Fibroblast of lung (primary cell): Measurements from ENCODE around the gene SPON2. TPM values are rescaled to one million over a fixed set of nuclear protein-coding genes. Genes with fewer than 3 reads are reported as not detected.

ENCODE experiments used
- DNase-seq, 2 donors: peaks; one replicate each; pipeline versions ENCODE4 v3.0.0 to v3.0.0-alpha.2; 2010; ENCODE audit warnings: low read depth in 2 of 2
- H2AFZ ChIP-seq: 2 replicates; pipeline ENCODE4 v1.5.1; 2012; ENCODE audit warnings: low read length, control low read depth, inconsistent platforms
- H3K27ac ChIP-seq: 2 replicates; pipeline ENCODE4 v1.5.1; 2011; ENCODE audit warnings: low read length, control low read depth; ENCODE audit not compliant: insufficient read depth
- H3K27me3 ChIP-seq: 2 replicates; pipeline ENCODE4 v1.5.1; 2011; ENCODE audit warnings: mild to moderate bottlenecking, low read length; ENCODE audit not compliant: control insufficient read depth, insufficient read depth
- H3K36me3 ChIP-seq: 2 replicates; pipeline ENCODE4 v1.5.1; 2011; ENCODE audit warnings: low read length; ENCODE audit not compliant: control insufficient read depth, insufficient read depth
- H3K4me1 ChIP-seq: 2 replicates; pipeline ENCODE4 v1.5.1; 2011; ENCODE audit warnings: low read length; ENCODE audit not compliant: control insufficient read depth, insufficient read depth; ENCODE audit errors: extremely low read depth
- H3K4me2 ChIP-seq: 2 replicates; pipeline ENCODE4 v1.5.1; 2011; ENCODE audit warnings: low read length, control low read depth; ENCODE audit not compliant: insufficient read depth; ENCODE audit errors: extremely low read depth
- H3K4me3 ChIP-seq, 4 experiments: fragments of 200-600 bp in 1 of 4; sonication (generic) in 1 of 4; replicated peaks in 1 of 4; 2 replicates each; pipeline ENCODE4 v1.5.1; 2011 to 2016; ENCODE audit warnings: low read length in 4 of 4, low read depth in 3 of 4, mild to moderate bottlenecking in 3 of 4, control low read depth in 2 of 4, inconsistent platforms in 1 of 4, mixed read lengths in 1 of 4; ENCODE audit not compliant: insufficient read depth in 1 of 4; ENCODE audit errors: control extremely low read depth in 1 of 4
- H3K79me2 ChIP-seq: 2 replicates; pipeline ENCODE4 v1.5.1; 2012; ENCODE audit warnings: mild to moderate bottlenecking, low read length, inconsistent platforms; ENCODE audit not compliant: control insufficient read depth, insufficient read depth
- H3K9ac ChIP-seq: 2 replicates; pipeline ENCODE4 v1.5.1; 2011; ENCODE audit warnings: mild to moderate bottlenecking, low read length, control low read depth; ENCODE audit not compliant: insufficient read depth
- H3K9me3 ChIP-seq: 2 replicates; pipeline ENCODE4 v1.5.1; 2012; ENCODE audit warnings: low read depth, low read length; ENCODE audit not compliant: control insufficient read depth, insufficient read depth
- H4K20me1 ChIP-seq: 2 replicates; pipeline ENCODE4 v1.5.1; 2011; ENCODE audit warnings: low read length; ENCODE audit not compliant: control insufficient read depth, insufficient read depth; ENCODE audit errors: extremely low read depth
- CTCF ChIP-seq, 2 donors: IDR thresholded peaks in 1 of 2; conservative IDR thresholded peaks in 1 of 2; 1 replicate in 1 of 2; 2 replicates in 1 of 2; pipeline ENCODE4 v1.5.1; 2011 to 2012; ENCODE audit warnings: low read length in 2 of 2, control low read depth in 1 of 2, inconsistent platforms in 1 of 2, low read depth in 1 of 2, mild to moderate bottlenecking in 1 of 2
- EZH2 ChIP-seq: IDR thresholded peaks from 2 replicates; pipeline ENCODE4 v1.5.1; 2012; ENCODE audit warnings: low read length, control low read depth, mild to moderate bottlenecking; ENCODE audit errors: missing control alignments
- polyA plus RNA-seq, 2 donors: library from polyadenylated mRNA; depleted of rRNA in 1 of 2; stranded (reverse) in 1 of 2; unstranded in 1 of 2; fragments of >200 nt; gene quantifications; 2 replicates each; pipeline ENCODE4 v1.2.1, GENCODE V29; 2011 to 2012; ENCODE audit warnings: missing spikeins in 1 of 2
- total RNA-seq: library from RNA; depleted of rRNA; stranded (reverse); fragments of >200 nt; gene quantifications from 2 replicates; pipeline ENCODE4 v1.2.1, GENCODE V29; 2014

SPON2 gene
- total and polyA plus RNA-seq, 2 donors (not counting 1 experiment from before 2014, with no cell fraction given) = 179 to 367 TPM

GRCh38 chr4:1208266-1208961, 36.0 kb upstream of the SPON2 start:
- Histone ChIP-seq H3K4me1 (peaks cover 36% of the 10 kb centered on the region), H3K4me3 (peak overlapping the region in 1 of 4 experiments; percentile 7)

GRCh38 chr4:1207603-1208265, 35.4 kb upstream of the SPON2 start:
- peak; percentile 73 to 95 for DNase-seq
- no peaks in the 10 kb centered on the region for H3K9me3 ChIP-seq
- peak overlapping the region; percentile 26 for H3K9ac ChIP-seq
- TF ChIP-seq CTCF (conservative IDR thresholded peaks at IDR 0.05 in 1 of 2, IDR thresholded peaks at IDR 0.05 in 1 of 2; ENCODE audit: low read depth in 1 of 2, low read length in 2 of 2) = no peak
- no peak for TF ChIP-seq EZH2
- no peak overlapping the region for H2AFZ ChIP-seq
- H3K27me3 ChIP-seq = no peaks in the 10 kb centered on the region
- H3K79me2 ChIP-seq = no peaks in the 10 kb centered on the region
- H3K27ac ChIP-seq = peak overlapping the region; percentile 79
- no peak overlapping the region for H3K4me3 ChIP-seq
- H3K4me1 ChIP-seq = peaks cover 36% of the 10 kb centered on the region
- H4K20me1 ChIP-seq = no peaks in the 10 kb centered on the region
- H3K4me2 ChIP-seq = peak overlapping the region; percentile 33
- peaks cover 16% of the 10 kb centered on the region for H3K36me3 ChIP-seq

More at GRCh38 chr4:1208266-1208961, 36.0 kb upstream of the SPON2 start:
- DNase-seq = no peak
- Histone ChIP-seq H2AFZ (no peak overlapping the region), H3K4me2 (peak overlapping the region; percentile 68), H3K27ac (peak overlapping the region; percentile 79), H3K9me3 (no peaks in the 10 kb centered on the region), H3K9ac (peak overlapping the region; percentile 26), H3K27me3 (no peaks in the 10 kb centered on the region), H3K79me2 (no peaks in the 10 kb centered on the region), H3K36me3 (peaks cover 23% of the 10 kb centered on the region), H4K20me1 (no peaks in the 10 kb centered on the region)
- TF ChIP-seq CTCF (conservative IDR thresholded peaks at IDR 0.05 in 1 of 2, IDR thresholded peaks at IDR 0.05 in 1 of 2; ENCODE audit: low read depth in 1 of 2, low read length in 2 of 2) = no peak
- no peak for TF ChIP-seq EZH2

- no peak for TF ChIP-seq EZH2
- no peak for TF ChIP-seq CTCF (conservative IDR thresholded peaks at IDR 0.05 in 1 of 2, IDR thresholded peaks at IDR 0.05 in 1 of 2; ENCODE audit: low read depth in 1 of 2, low read length in 2 of 2)
- Histone ChIP-seq H3K9ac (no peak overlapping the region), H3K27ac (no peak overlapping the region), H3K4me1 (peaks cover 38% of the 10 kb centered on the region), H3K79me2 (no peaks in the 10 kb centered on the region), H3K4me3 (no peak overlapping the region), H3K9me3 (no peaks in the 10 kb centered on the region), H4K20me1 (no peaks in the 10 kb centered on the region), H3K36me3 (peaks cover 10% of the 10 kb centered on the region), H3K4me2 (no peak overlapping the region), H3K27me3 (no peaks in the 10 kb centered on the region), H2AFZ (no peak overlapping the region)
- no peak for DNase-seq
Measured at GRCh38 chr4:1207157-1207470, 34.7 kb upstream of the SPON2 start.
